Hindlimb muscle (tissue), 1 donor: ENCODE results near the gene STX18. TPM values are rescaled to one million over a fixed set of nuclear protein-coding genes. Genes with fewer than 3 reads are reported as not detected.
"Not testable (repeated sequence)": the region's sequence is repeated elsewhere in the genome, so short reads cannot be mapped to it uniquely, and the experiment has no call there.

ENCODE experiments used
- DNase-seq: peaks from one replicate; pipeline ENCODE4 v3.0.0-alpha.2; 2013
- polyA plus RNA-seq: library from polyadenylated mRNA; unstranded; fragments of 120-200 nt; gene quantifications from one replicate; pipeline ENCODE4 v1.2.1, GENCODE V29; 2013; ENCODE audit not compliant: insufficient read length

Gene STX18
- 27.5 TPM for polyA plus RNA-seq

GRCh38 chr4:4541661-4542570 is at the start of gene STX18:
Gene STX18, minus strand, starts transcription at chr4:4542048. Its CDS starts 84 bp downstream, at chr4:4541964.
- peak; percentile 92 for DNase-seq

DNA sequence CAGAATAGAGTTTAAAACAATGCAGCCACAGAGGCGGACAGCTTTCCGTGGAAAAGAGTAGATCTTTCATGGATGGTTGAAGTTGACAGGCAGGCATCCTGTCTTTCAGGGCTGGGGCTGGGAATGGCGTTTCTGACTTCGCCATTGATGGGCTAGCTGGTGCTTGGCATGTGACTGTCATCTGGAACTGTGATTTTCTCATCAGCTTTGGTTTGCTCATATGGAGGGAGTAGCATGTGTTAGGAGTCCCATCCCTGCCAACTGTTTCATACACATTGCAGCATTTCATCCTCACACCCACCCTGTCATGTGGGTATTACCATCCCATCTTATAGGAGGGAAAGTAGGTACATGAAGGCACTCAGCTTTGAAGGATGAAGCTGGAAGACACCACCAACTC is 49.2 kb upstream of the STX18 start:
- DNase-seq: no peak

DNA sequence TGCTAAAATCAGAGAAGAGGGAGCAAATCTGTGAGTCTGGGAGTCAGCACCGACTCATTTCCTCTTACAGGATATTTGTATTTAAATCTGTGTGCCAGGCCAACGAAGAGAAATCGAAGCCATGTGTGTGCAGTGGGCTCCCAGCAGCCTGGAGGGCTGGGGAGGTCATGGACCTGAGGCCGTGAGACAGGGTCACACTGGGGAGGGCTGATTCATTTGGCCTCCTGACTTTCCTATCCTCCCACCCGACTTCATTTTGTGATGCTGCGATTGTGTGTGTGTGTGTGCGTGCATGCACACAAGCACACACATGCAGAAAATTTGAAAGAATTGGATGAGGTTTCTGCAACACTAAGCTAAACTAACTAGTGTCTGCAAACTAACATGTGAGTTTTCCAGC is 48.7 kb upstream of the STX18 start:
- DNase-seq: peak; percentile 32

DNA sequence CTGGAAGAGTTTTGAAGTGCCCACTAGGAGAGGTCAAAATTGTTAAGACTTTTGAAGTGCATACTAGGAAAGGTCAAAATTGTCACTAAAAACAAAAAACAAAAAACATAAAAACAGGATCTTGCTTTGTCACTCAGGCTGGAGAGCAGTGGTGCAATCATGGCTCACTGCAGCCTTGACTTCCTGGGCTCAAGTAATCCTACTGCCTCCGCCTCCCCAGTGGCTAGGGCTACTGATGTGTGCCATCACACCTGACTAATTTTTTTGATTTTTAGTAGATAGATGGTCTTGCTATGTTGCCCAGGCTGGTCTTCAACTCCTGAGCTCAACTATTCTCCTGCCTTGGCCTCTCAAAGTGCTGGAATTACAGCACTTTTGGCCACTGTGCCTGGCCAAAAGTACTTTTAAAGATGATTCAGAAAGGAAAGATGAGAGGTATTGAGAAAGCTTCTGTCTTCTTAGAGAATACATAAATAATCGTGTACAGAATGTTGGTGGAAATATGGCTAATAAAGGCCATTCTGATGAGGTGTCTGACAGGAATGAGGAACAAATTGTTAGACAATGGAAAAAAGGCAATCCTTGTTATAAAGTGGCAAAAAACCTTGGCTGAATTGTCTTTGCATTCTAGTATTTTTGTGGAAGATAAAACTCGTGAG is 43.3 kb upstream of the STX18 start:
- no peak for DNase-seq

- DNase-seq: no peak
Measured at GRCh38 chr4:4583606-4584005, 41.8 kb upstream of the STX18 start.

DNA sequence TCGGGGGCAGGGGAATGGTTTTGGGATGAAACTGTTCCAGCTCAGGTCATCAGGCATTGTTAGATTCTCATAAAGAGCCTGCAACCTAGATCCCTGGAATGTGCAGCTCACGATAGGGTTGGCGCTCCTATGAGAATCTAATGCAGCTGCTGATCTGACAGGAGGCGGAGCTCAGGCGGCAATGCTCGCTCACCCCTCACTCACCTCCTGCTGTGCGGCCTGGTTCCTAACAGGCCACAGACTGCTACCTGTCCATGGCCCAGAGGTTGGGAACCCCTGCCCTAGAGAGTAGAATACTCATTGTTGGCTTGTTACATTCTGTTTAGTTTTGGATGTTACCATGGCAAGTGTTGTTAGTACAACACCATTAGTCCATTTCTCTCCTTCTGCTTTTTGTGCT is 40.8 kb upstream of the STX18 start:
- DNase-seq: no peak

DNA sequence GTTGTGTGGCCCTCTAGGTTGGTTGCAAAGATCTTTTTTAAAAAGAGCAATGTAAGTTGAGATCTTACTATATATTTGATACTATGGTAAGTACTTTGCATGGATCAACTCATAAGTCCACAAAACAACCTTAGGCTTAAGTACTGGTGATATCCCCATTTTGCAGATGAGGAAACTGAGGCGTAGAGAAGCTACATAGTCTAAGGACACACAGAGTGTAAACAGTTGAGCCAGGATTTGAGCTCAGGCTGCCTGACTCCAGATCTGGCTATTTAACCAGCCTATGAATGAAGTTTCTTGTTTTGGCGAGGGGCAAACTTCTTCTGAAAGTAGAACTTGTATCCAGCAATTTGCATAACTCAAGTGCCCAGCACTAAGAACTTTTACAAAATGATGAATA is 38.6 kb upstream of the STX18 start:
- no peak for DNase-seq

GRCh38 chr4:4578981-4579380 is 37.1 kb upstream of the STX18 start:
- no peak for DNase-seq

DNA sequence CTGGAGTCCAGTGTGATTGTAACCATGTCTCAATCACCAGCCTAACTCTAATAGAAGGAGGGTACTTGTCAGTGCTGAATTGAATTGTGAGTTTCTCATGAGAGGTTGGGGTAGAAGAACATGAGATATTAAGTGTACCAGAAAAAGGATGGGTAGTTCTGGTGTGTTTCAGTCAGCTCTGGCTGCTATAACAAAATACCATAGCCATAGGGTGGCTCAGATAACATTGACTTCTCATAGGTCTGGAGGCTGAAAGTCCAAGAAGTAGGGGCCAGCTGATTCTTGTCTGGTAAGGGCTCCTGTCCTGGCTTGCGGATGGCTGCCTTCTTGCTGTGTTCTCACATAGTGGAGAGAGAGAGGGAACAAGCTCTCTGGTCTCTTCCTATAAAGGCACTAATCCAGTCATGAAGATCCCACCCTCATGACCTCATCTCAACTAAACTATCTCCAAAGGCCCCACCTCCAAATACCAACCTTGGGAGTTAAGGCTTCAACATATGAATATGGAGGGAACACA is 35.6 kb upstream of the STX18 start:
- DNase-seq: no peak

DNA sequence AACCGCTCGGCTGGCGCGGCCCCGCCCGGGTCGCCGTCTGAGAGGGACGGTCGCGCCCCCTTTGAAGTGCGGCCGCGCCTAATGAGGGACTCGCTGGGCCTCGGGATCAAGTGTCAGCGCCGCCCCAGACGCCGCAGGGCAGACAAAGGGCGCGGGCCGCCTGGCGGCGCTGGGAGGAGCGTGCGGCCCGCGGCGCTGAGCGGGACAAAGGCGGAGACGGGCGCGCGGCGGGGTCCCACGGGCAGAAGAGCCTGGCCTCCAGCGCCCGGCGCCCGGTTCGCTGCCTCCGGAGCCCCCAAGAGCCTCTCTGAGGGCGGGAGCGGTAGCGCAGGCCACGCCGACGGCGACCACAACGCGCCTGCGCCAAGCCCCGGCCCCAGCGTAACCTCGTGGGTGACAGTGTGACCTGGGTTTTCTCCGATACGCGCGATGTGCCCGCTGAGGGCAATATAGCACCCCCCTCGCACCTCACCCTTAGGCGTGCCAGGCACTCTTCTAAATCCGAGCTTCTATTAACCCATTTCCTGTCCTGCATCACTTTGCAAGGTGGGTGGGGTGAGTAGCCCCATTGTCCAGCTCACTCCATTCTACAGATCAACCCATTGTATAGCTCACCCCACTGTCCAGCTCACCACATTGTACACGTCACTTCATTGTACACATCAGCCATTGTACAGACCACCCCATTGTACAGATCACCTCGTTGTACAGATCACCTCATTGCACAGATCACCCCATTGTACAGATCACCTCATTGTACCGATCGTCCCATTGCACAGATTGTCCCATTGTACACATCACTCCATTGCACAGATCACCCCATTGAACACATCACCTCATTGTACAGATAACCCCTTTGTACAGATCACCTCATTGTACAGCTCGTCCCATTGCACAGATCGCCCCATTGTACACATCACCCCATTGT is 33.7 kb upstream of the STX18 start:
- peak; percentile 76 for DNase-seq

GRCh38 chr4:4574792-4575191 is 32.9 kb upstream of the STX18 start:
- DNase-seq: peak; percentile 70

DNA sequence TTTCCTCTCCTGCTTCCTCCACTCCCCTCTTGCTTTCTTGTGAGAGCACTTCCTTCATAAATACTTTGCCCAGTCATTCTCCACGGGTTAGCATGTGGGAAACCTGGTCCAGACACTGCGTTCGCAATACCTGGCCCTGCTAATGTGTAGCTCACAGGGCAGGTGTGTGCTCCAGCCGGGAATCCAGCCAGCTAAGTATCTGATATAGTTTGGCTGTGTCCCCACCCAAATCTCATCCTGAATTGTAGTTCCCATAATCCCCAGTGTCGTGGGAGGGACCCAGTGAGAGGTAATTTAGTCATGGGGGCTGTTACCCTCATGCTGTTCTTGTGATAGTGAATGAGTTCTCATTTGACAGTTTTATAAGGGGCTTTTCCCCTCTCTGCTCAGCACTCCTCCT is 32.2 kb upstream of the STX18 start:
- DNase-seq: no peak

- no peak for DNase-seq
Measured at GRCh38 chr4:4572821-4573220, 31.0 kb upstream of the STX18 start.

DNA sequence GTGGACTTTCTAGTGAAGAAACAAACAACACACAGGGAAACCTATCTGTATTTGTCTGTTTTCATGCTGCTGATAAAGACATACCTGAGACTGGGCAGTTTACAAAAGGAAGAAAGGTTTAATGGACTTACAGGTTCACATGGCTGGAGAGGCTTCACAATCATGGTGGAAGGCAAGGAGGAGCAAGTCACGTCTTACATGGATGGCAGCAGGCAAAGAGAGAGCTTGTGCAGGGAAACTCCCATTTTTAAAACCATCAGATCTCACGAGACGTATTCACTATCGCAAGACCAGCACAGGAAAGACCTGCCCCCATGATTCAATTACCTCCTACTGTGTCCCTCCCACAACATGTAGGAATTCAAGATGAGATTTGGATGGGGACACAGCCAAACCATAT is 28.0 kb upstream of the STX18 start:
- DNase-seq: not testable (repeated sequence)

GRCh38 chr4:4568806-4569427 is 27.1 kb upstream of the STX18 start:
- no peak for DNase-seq

DNA sequence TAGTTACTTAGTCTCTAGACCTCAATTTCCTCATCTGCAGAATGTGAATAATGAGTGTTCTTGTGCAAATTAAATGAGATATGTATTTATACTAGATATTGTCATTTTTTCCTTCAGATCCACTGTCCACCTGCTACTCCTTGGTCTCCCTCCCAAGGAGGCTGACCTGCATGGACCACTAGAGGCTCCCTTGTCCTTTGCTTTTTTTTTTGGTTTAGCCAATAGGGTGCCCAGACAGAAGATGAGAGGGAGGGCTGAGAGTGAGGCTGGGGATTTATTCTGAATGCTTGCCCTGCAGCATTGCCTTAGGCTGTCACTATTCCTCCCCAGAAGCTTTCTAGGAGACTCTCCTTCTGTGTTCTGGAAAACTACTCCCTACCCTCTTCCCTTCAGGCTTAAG is 24.5 kb upstream of the STX18 start:
- DNase-seq: not testable (repeated sequence)

- no peak for DNase-seq
Measured at GRCh38 chr4:4564522-4564921, 22.7 kb upstream of the STX18 start.

DNA sequence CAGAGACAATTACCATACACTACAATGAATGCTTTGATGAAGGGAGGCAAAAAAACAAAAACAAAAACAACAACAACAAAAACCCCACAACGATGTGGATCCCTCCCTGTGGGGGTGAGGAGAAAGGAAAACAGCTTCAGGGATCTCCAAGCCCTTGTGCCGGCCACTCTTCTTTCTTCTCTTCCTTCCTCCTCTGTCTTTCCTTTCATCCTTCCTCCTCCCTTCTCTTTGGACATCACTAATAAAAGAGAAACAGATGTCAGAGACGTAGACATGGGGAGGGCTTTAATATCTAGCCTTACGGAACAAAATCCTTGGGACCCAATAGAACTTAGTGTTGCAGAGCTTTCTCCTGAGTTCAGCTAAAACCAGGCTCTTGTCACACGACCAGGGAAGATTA is 18.8 kb upstream of the STX18 start:
- DNase-seq: no peak

- no peak for DNase-seq
Measured at GRCh38 chr4:4560136-4560535, 18.3 kb upstream of the STX18 start.

GRCh38 chr4:4559596-4559995 is 17.7 kb upstream of the STX18 start:
- DNase-seq: no peak

GRCh38 chr4:4558881-4559280 is 17.0 kb upstream of the STX18 start:
- no peak for DNase-seq

GRCh38 chr4:4555916-4556315 is 14.1 kb upstream of the STX18 start:
- DNase-seq: no peak
